ENCODE results near the gene MMP8. TPM values are rescaled to one million over a fixed set of nuclear protein-coding genes. Genes with fewer than 3 reads are reported as not detected.
"Not testable (repeated sequence)": the region's sequence is repeated elsewhere in the genome, so short reads cannot be mapped to it uniquely, and the experiment has no call there.

MMP8 gene
- total RNA-seq, 4 donors from 2014 or later = 0.23 TPM; not detected in 3

DNA sequence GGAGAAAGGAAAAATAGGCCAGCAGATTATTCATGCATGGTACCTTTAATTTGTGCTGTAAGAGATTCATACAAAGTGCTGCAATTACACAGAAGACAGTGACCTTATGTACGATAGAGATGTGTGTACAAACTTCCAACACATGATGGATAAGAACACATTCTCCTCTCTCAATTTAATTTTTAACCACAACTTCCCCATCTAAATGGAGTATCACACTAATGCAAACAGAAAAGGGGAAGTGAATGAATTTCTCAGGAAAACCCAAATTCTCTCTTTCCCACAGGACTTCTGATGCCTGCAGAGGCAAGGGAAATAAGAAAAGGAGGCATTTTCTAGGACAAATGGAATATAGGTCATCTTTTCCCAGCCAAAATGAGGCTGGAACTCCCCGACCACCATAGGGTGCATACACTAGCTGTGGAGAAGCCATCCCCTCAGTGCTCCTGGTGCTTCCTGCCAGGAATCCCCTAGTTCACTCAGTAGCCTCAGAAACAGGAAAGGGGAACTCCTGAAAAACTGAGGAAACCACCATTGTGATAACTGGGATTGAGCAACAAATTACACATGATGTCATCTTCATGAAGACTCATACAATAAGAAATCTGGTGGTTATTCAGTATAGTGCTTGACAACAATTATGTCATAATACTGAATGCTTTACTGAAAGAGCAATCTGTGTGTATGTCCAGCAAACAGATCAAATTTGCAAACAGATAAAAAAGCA lies 33.2 kb upstream of the MMP8 start:
- Histone ChIP-seq H3K27ac (no peak overlapping the region), H3K27me3 (no peaks in the 10 kb centered on the region), H3K4me3 (no peak overlapping the region), H3K36me3 (no peaks in the 10 kb centered on the region), H3K4me1 (no peaks in the 10 kb centered on the region), H3K9me3 (no peaks in the 10 kb centered on the region)
- WGBS, 2 donors (ENCODE audit: low coverage in 1 of 2) = 69 to 90% methylated on average over 1 to 2 of the region's 2 CpGs
- ATAC-seq = no peak
- TF ChIP-seq, protein P1, sequence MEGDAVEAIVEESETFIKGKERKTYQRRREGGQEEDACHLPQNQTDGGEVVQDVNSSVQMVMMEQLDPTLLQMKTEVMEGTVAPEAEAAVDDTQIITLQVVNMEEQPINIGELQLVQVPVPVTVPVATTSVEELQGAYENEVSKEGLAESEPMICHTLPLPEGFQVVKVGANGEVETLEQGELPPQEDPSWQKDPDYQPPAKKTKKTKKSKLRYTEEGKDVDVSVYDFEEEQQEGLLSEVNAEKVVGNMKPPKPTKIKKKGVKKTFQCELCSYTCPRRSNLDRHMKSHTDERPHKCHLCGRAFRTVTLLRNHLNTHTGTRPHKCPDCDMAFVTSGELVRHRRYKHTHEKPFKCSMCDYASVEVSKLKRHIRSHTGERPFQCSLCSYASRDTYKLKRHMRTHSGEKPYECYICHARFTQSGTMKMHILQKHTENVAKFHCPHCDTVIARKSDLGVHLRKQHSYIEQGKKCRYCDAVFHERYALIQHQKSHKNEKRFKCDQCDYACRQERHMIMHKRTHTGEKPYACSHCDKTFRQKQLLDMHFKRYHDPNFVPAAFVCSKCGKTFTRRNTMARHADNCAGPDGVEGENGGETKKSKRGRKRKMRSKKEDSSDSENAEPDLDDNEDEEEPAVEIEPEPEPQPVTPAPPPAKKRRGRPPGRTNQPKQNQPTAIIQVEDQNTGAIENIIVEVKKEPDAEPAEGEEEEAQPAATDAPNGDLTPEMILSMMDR (IDR thresholded peaks at IDR 0.05) = no peak
- TF ChIP-seq POLR2AphosphoS5 (IDR thresholded peaks at IDR 0.05) (no peak), POLR2A (IDR thresholded peaks at IDR 0.05) (no peak), EP300 (IDR thresholded peaks at IDR 0.05) (no peak)

DNA sequence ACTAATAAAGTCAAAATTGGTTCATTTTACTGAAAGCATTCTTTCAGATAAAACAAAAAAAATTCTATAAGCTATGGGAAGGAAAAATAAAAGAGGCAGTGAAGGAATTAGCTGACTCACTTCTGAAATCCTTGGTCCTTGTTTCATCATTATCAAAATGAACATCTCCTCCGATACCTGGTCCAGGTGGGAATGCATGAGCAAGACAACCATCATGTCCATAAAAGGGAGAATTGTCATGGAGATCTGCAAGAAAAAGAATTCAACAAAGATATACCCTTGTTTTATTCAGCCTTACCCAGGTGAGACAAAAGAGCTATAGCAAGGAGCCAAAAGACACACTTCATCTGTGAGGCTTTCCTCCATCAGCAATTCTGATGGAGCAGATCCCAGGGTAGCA lies 28.5 kb upstream of the MMP8 start:
- H3K36me3 ChIP-seq = no peaks in the 10 kb centered on the region
- no peak overlapping the region for H3K4me3 ChIP-seq
- no peaks in the 10 kb centered on the region for H3K27me3 ChIP-seq
- peaks cover 0 to 3% (median 0%) of the 10 kb centered on the region in 3 donors for H3K9me3 ChIP-seq
- TF ChIP-seq POLR2A (IDR thresholded peaks at IDR 0.05) (no peak), POLR2AphosphoS5 (IDR thresholded peaks at IDR 0.05) (no peak), EP300 (IDR thresholded peaks at IDR 0.05) (no peak)
- TF ChIP-seq, protein P1 (IDR thresholded peaks at IDR 0.05) = no peak
- no peak overlapping the region for H3K27ac ChIP-seq
- no peaks in the 10 kb centered on the region for H3K4me1 ChIP-seq
- 92 to 100% methylated on average over 1 of the region's 1 CpG for WGBS, 2 donors (ENCODE audit: low coverage in 1 of 2)
- no peak for ATAC-seq

DNA sequence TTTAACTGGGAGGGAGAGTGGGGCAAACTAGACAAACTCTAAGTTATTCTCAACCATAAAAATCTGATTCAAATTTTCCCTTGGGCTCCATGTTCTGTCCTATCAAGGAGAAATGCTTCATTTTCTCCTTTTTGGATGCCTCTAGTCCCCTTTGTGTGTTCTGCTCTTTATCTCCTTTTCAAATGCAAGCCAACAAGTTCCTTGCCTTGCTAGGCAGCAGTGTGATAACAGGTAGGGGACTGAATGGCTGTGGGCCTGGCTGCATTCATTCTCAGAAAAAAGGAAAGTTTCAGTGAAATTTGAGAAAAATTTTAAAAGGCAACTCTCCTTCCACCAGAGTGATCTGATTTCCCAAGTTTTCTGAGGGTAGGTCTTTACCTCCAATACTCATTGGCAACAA lies 26.9 kb upstream of the MMP8 start:
- Histone ChIP-seq H3K4me1 (no peaks in the 10 kb centered on the region), H3K27me3 (no peaks in the 10 kb centered on the region), H3K27ac (no peak overlapping the region), H3K9me3 (peaks cover 0 to 10% (median 0%) of the 10 kb centered on the region in 3 donors), H3K4me3 (no peak overlapping the region), H3K36me3 (no peaks in the 10 kb centered on the region)
- no peak for ATAC-seq
- TF ChIP-seq POLR2A (IDR thresholded peaks at IDR 0.05) = no peak
- TF ChIP-seq, protein P1 (IDR thresholded peaks at IDR 0.05) = no peak
- no peak for TF ChIP-seq EP300 (IDR thresholded peaks at IDR 0.05)
- TF ChIP-seq POLR2AphosphoS5 (IDR thresholded peaks at IDR 0.05) = no peak

DNA sequence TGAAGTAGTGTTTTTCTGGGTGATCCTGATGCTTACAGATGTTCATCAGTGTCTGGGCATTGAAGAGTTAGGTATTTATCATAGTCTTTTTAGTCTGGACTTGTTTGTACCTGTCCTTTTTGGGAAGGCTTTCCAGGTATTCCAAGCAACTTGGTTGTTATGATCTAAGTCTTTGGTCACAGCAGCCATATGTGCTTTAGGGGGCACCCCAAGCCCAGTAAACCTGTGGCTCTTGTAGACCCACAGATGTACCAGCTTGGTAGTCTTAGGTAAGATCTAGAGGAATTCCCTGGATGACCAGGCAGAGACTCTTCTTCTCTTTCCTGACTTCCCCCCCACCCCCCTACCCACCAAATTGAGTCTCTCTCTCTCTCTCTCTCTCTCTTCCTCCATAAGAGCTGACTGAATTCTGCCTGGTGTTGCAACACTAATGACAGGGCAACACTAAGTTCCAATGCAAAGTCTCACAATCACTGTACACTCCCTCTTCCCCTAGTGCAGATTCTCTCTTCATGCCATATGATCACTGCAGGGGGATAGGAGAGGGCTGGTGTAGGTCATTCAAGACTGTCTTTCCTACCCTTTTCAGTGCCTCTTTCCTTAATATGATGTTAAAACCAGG lies 24.5 kb upstream of the MMP8 start:
- Histone ChIP-seq H3K4me3 (no peak overlapping the region), H3K4me1 (no peaks in the 10 kb centered on the region), H3K27me3 (no peaks in the 10 kb centered on the region), H3K9me3 (peaks cover 0 to 10% (median 0%) of the 10 kb centered on the region in 3 donors), H3K27ac (no peak overlapping the region), H3K36me3 (no peaks in the 10 kb centered on the region)
- TF ChIP-seq EP300 (IDR thresholded peaks at IDR 0.05) (no peak), POLR2A (IDR thresholded peaks at IDR 0.05) (no peak), POLR2AphosphoS5 (IDR thresholded peaks at IDR 0.05) (no peak)
- TF ChIP-seq, protein P1 (IDR thresholded peaks at IDR 0.05) = no peak
- ATAC-seq = no peak

DNA sequence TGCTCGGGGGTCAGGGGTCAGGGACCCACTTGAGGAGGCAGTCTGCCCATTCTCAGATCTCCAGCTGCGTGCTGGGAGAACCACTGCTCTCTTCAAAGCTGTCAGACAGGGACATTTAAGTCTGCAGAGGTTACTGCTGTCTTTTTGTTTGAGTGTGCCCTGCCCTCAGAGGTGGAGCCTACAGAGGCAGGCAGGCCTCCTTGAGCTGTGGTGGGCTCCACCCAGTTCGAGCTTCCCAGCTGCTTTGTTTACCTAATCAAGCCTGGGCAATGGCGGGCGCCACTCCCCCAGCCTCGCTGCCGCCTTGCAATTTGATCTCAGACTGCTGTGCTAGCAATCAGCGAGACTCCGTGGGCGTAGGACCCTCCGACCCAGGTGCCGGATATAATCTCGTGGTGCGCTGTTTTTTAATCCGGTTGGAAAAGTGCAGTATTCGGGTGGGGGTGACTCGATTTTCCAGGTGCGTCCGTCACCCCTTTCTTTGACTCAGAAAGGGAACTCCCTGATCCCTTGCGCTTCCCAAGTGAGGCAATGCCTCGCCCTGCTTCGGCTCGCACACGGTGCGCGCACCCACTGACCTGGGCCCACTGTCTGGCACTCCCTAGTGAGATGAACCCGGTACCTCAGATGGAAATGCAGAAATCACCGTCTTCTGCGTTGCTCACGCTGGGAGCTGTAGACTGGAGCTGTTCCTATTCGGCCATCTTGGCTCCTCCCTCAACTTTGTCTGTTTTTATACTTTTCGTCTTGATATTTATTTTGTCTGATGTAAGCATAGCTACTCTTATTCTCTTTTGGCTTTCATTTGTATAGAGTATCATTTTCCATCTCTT lies 22.2 kb upstream of the MMP8 start:
- 86 to 95% methylated on average over 18 to 20 of the region's 32 CpGs for WGBS, 2 donors (ENCODE audit: low coverage in 1 of 2)
- H3K27me3 ChIP-seq, H3K9me3 ChIP-seq, ATAC-seq, H3K4me1 ChIP-seq, H3K27ac ChIP-seq, H3K4me3 ChIP-seq, H3K36me3 ChIP-seq: not testable (repeated sequence)
